ENCODE data around the gene NIN. TPM values are rescaled to one million over a fixed set of nuclear protein-coding genes. Genes with fewer than 3 reads are reported as not detected.
A peak's percentile ranks its signal among the peaks of the same experiment; 100 is the strongest.

NIN gene
- total RNA-seq, 1 donor from 2014 or later = 156 TPM

- no peak for ATAC-seq (ENCODE audit: low read depth)
- Mint-ChIP-seq H3K4me1 (peaks cover 66% of the 10 kb centered on the region), H3K36me3 (ENCODE audit: low read depth) (peaks cover 55% of the 10 kb centered on the region), H3K27me3 (no peaks in the 10 kb centered on the region), H3K27ac (peak overlapping the region; percentile 71), H3K9me3 (no peaks in the 10 kb centered on the region), H3K4me3 (no peak overlapping the region)
- intact Hi-C loops (cut with micrococcal nuclease) = no loop called here
- ChIA-PET POLR2A (interaction anchor here (1.0 to 11.8 kb wide), 4 partner anchors 10 to 75 kb away, joined by 3 to 143 read pairs (median 6); partner anchors contain the start of gene NIN), CTCF (interaction anchor here (0.7 to 11.0 kb wide), 7 partner anchors 8 to 76 kb away, joined by 3 to 111 read pairs (median 5); partner anchors contain the start of gene NIN)
- TF ChIP-seq, protein P1, sequence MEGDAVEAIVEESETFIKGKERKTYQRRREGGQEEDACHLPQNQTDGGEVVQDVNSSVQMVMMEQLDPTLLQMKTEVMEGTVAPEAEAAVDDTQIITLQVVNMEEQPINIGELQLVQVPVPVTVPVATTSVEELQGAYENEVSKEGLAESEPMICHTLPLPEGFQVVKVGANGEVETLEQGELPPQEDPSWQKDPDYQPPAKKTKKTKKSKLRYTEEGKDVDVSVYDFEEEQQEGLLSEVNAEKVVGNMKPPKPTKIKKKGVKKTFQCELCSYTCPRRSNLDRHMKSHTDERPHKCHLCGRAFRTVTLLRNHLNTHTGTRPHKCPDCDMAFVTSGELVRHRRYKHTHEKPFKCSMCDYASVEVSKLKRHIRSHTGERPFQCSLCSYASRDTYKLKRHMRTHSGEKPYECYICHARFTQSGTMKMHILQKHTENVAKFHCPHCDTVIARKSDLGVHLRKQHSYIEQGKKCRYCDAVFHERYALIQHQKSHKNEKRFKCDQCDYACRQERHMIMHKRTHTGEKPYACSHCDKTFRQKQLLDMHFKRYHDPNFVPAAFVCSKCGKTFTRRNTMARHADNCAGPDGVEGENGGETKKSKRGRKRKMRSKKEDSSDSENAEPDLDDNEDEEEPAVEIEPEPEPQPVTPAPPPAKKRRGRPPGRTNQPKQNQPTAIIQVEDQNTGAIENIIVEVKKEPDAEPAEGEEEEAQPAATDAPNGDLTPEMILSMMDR (IDR thresholded peaks at IDR 0.05) = no peak
- no peak for DNase-seq
Measured at GRCh38 chr14:50784683-50785456, 46.1 kb downstream of the NIN start.

DNA sequence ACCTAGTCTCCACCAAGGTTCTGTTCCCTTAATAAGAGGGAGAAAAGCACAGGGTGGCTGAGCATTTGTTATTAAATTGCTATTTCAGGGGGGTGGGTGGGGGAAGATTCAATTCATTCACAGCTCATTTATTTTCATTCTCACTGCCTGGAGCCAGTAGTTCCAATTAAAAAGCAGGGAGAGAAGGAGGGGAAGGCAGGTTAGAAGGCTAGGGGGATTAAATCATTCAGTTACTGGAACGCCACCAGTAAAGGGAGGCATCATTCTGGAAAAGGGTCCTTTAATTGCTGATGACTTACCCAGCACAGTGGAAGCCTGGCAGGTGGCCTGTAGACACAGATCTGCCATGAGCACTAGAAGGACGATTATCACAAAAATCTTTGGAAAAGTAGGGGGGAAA, 47.4 kb downstream of the NIN start:
- intact Hi-C loops (cut with micrococcal nuclease) = no loop called here

DNA sequence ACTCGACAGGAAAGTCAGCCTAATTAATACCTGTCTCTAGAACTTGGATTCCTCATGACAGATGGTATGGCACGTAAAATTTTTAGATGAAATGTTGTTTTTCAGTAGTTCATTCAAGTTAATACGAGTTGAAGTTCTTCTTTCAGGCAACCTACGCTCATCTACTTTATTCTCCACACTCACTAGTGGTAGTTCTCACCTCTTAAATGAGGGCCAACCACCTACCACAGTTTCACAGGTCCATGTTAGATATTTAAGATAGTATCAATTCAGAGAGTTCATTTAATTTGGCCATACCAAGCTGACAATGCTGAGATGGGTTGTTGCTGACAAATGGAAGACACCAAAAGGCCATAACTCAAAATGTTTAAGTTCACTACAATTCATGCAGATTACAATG, 50.6 kb downstream of the NIN start:
- H3K4me1 Mint-ChIP-seq = peaks cover 41% of the 10 kb centered on the region
- no peaks in the 10 kb centered on the region for H3K27me3 Mint-ChIP-seq
- peaks cover 41% of the 10 kb centered on the region for H3K36me3 Mint-ChIP-seq (ENCODE audit: low read depth)
- ChIA-PET CTCF (no interaction called here), POLR2A (no interaction called here)
- ATAC-seq (ENCODE audit: low read depth) (no peak), DNase-seq (no peak)
- peak overlapping the region; percentile 18 for H3K27ac Mint-ChIP-seq
- TF ChIP-seq, protein P1 (IDR thresholded peaks at IDR 0.05) = no peak
- no peaks in the 10 kb centered on the region for H3K9me3 Mint-ChIP-seq
- H3K4me3 Mint-ChIP-seq = no peak overlapping the region
- intact Hi-C loops (cut with micrococcal nuclease) = loop anchor here (2.0 kb wide), 1 partner anchor 162 kb away; no protein-coding TSS in a partner anchor

More for the DNA sequence above, 47.4 kb downstream of the NIN start:
- TF ChIP-seq, protein P1 (IDR thresholded peaks at IDR 0.05) = no peak
- CTCF ChIA-PET = interaction anchor here (1.1 kb wide), 1 partner anchor 240 kb away, joined by 3 read pairs; no protein-coding TSS in a partner anchor
- H3K4me3 Mint-ChIP-seq = no peak overlapping the region
- H3K4me1 Mint-ChIP-seq = peaks cover 65% of the 10 kb centered on the region
- peak overlapping the region; percentile 12 for H3K27ac Mint-ChIP-seq
- H3K36me3 Mint-ChIP-seq (ENCODE audit: low read depth) = peaks cover 47% of the 10 kb centered on the region
- POLR2A ChIA-PET = interaction anchor here (11.8 kb wide), 1 partner anchor 47 kb away, joined by 143 read pairs; the partner anchor contains the start of gene NIN
- no peaks in the 10 kb centered on the region for H3K9me3 Mint-ChIP-seq
- no peak for ATAC-seq (ENCODE audit: low read depth)
- DNase-seq = no peak
- H3K27me3 Mint-ChIP-seq = no peaks in the 10 kb centered on the region

DNA sequence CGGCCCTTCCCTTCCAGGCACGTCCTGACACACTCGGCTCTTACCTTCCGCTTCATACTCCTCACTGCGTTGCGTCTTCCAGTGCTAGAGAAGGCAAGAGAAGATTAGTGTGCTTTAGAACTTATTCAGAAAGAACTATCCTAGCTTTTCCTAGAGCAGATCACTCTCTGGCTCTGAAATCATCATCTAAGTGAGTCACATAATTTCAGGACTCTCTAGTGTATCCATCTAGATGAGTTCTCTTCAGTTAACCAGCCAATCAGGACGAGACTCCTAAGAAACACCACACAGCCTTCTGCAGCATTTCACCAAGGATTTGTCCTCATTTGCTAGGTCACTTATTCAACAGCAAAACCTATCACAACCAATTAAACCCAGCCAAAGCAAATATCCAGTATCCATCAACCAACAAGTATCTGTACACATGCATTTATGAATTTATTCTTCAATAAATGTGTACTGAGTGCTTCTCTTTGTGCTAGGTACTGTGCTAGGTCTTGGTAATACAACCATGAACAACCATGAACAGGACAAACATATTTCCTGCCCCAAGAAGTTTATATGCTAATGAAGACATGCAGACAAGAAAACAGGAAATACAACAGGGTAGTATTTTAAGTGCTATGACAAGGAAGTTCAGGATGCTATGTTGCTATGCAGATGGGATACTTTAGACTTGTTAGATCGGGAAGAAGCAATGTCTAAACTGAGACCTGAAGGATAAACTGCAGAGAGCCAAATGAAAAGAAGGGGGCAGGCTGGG, 52.1 kb downstream of the NIN start:
- ATAC-seq (ENCODE audit: low read depth) (peak; percentile 25), DNase-seq (no peak)
- TF ChIP-seq, protein P1 (IDR thresholded peaks at IDR 0.05) = no peak
- ChIA-PET POLR2A (interaction anchor here (1.1 kb wide), 3 partner anchors 11 to 52 kb away, joined by 3 to 4 read pairs (median 3); partner anchors contain the start of gene NIN), CTCF (interaction anchor here (0.7 to 9.6 kb wide), 16 partner anchors 7 to 238 kb away, joined by 3 to 216 read pairs (median 10); partner anchors contain the start of gene NIN)
- H3K9me3 Mint-ChIP-seq = no peaks in the 10 kb centered on the region
- H3K4me1 Mint-ChIP-seq = peaks cover 30% of the 10 kb centered on the region
- no peak overlapping the region for H3K4me3 Mint-ChIP-seq
- intact Hi-C loops (cut with micrococcal nuclease) = loop anchor here (1.0 to 5.0 kb wide), 5 partner anchors 52 to 457 kb away; partner anchors contain the start of gene NIN
- peak overlapping the region; percentile 62 for H3K27ac Mint-ChIP-seq
- H3K27me3 Mint-ChIP-seq = no peaks in the 10 kb centered on the region
- H3K36me3 Mint-ChIP-seq (ENCODE audit: low read depth) = peaks cover 50% of the 10 kb centered on the region

Data from activated B cell treated with CpG ODN at 0.5 μM for 24 hours (primary cell).